BJ (cell line): ENCODE results near the gene IPO4. TPM values are rescaled to one million over a fixed set of nuclear protein-coding genes. Genes with fewer than 3 reads are reported as not detected.

Experiments used
- CTCF ChIA-PET: fragments of 350-600 bp; formaldehyde crosslinking; extraction: SDS; loops from one replicate; lab custom pipeline; 2021; ENCODE audit warnings: antibody characterized with exemption, inconsistent platforms; lab: Yijun Ruan, JAX
- POLR2A ChIA-PET: fragments of 300-600 bp; sonication (Branson Sonifier 250); formaldehyde crosslinking; extraction: SDS; loops from one replicate; lab custom pipeline; 2021; ENCODE audit warnings: antibody characterized with exemption; lab: Charles Lee
- DNase-seq: peaks from one replicate; pipeline ENCODE4 v3.0.0-alpha.2; 2011; ENCODE audit warnings: low read depth
- H3K27me3 ChIP-seq: 2 replicates; pipeline ENCODE4 v1.6.0; 2011; ENCODE audit warnings: low read length; ENCODE audit not compliant: control insufficient read depth, insufficient read depth
- H3K36me3 ChIP-seq: 2 replicates; pipeline ENCODE4 v1.5.1; 2011; ENCODE audit warnings: low read length; ENCODE audit not compliant: control insufficient read depth, insufficient read depth
- H3K4me3 ChIP-seq: 2 replicates; pipeline ENCODE4 v1.5.1; 2011; ENCODE audit warnings: low read depth, mild to moderate bottlenecking, control low read depth, low read length
- polyA plus RNA-seq: library from polyadenylated mRNA; depleted of rRNA; stranded (reverse); fragments of >200 nt; gene quantifications from 2 replicates; pipeline ENCODE4 v1.2.3, GENCODE V29; 2011
- TF ChIP-seq, protein P1 (sequence below): IDR thresholded peaks from 2 replicates; pipeline ENCODE4 v1.5.1; 2011; ENCODE audit warnings: low read depth, mild to moderate bottlenecking, control low read depth, inconsistent platforms, low read length, moderate library complexity; ENCODE audit not compliant: insufficient read depth

IPO4 gene
- polyA plus RNA-seq, 1 experiment = 26.8 TPM

DNA sequence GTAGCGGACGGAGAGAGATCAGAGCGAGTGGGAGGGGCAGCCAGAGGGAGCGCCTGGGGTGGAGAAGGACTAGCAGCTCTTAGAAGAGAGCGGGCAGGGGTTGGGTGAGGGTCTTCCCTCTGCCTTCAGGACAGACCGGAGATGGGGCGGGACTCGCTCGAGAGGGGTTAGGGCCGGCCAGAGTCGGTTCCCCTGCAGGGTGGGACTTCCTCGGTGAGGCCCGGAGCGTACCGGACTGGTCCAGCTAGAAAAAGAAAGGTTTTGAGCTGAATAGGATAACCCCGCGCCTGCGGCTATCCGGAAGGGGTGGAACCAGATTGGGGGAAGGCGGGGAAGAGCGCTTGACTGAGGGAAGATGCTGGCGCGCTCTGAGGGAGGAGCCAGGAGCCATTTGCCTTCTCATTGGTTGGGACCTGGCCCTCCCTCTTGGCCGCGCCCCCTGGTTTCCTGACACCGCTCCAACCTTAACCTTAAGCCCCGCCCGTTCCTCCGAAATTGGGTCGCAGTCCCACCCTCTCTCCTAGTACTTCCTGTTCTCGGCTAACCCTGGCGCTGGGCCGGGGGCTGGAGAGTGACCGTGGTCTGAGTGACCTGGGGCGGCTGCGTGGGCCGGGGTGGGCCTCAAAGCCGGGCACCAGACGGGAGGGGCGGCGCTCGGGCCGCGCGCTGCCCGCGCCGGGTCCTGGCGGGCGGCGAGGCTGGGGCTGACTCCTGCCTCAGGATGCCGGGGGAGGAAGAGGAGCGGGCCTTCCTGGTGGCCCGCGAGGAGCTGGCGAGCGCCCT is 41.4 kb downstream of the IPO4 start, which contains the start of gene RNF31:
TSS of gene RNF31 (plus strand) at position 521 of the 783 bp plus-strand sequence. CDS start at position 722, 201 bp downstream.
- H3K4me3 ChIP-seq = peak within 1 kb of the TSS; percentile 59
- ChIA-PET CTCF (interaction anchor here (0.6 to 3.8 kb wide), 7 partner anchors 14 to 202 kb away, joined by 3 to 39 read pairs (median 3); partner anchors contain the start of genes CHMP4A, IRF9 and TINF2), POLR2A (interaction anchor here (0.6 to 1.9 kb wide), 4 partner anchors 11 to 118 kb away, joined by 3 to 6 read pairs (median 5); partner anchors contain the start of genes DCAF11, IRF9, NRL and PSME1)
- peak; percentile 92 for DNase-seq
- H3K27me3 ChIP-seq = no peaks in the 10 kb centered on the region
- TF ChIP-seq, protein P1, sequence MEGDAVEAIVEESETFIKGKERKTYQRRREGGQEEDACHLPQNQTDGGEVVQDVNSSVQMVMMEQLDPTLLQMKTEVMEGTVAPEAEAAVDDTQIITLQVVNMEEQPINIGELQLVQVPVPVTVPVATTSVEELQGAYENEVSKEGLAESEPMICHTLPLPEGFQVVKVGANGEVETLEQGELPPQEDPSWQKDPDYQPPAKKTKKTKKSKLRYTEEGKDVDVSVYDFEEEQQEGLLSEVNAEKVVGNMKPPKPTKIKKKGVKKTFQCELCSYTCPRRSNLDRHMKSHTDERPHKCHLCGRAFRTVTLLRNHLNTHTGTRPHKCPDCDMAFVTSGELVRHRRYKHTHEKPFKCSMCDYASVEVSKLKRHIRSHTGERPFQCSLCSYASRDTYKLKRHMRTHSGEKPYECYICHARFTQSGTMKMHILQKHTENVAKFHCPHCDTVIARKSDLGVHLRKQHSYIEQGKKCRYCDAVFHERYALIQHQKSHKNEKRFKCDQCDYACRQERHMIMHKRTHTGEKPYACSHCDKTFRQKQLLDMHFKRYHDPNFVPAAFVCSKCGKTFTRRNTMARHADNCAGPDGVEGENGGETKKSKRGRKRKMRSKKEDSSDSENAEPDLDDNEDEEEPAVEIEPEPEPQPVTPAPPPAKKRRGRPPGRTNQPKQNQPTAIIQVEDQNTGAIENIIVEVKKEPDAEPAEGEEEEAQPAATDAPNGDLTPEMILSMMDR = no peak
- peaks cover 28% of the 10 kb centered on the region for H3K36me3 ChIP-seq

DNA sequence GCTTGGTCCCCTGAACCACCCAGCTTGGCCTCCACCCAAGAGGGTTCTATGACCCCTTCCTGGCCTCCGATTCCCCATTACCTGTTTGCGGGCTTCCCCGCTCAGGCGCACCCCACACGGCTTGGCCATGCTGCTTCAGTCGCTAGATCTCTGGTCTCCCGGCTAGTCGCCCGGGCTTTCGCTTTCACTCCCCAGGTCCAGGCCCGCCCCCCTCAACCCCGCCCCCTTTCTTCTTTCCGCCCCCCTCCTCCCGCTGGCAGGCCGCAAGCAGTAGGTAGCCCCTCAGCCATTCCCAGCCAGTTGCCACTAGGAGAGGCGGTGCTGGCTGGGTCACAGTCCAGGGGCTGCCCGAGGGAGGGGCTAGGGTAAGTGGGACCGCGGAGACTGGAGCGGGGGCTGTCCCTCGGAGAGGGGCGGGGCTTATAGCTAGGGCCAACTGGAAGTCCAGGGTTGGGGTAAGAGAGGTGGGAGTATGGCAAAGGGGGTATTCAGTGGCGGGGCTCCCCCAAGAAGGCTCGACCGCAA is 42.1 kb downstream of the IPO4 start, which contains the start of gene PSME2:
TSS of gene PSME2 (minus strand) at position 158 of the 525 bp plus-strand sequence. CDS start at position 129, 29 bp downstream.
- H3K4me3 ChIP-seq = peak within 1 kb of the TSS; percentile 59
- ChIA-PET CTCF (interaction anchor here (0.6 to 3.8 kb wide), 9 partner anchors 15 to 201 kb away, joined by 3 to 39 read pairs (median 3); partner anchors contain the start of genes CARMIL3, CHMP4A, IRF9 and TINF2), POLR2A (interaction anchor here (0.8 to 1.9 kb wide), 4 partner anchors 10 to 32 kb away, joined by 3 to 6 read pairs (median 4); partner anchors contain the start of genes DCAF11, IRF9, NRL and PSME1)
- H3K36me3 ChIP-seq = peaks cover 24% of the 10 kb centered on the region
- DNase-seq = peak; percentile 79
- H3K27me3 ChIP-seq = no peaks in the 10 kb centered on the region
- TF ChIP-seq, protein P1 = 0 out of 2 replicates have a peak, but pooled peaks have one; percentile 7

DNA sequence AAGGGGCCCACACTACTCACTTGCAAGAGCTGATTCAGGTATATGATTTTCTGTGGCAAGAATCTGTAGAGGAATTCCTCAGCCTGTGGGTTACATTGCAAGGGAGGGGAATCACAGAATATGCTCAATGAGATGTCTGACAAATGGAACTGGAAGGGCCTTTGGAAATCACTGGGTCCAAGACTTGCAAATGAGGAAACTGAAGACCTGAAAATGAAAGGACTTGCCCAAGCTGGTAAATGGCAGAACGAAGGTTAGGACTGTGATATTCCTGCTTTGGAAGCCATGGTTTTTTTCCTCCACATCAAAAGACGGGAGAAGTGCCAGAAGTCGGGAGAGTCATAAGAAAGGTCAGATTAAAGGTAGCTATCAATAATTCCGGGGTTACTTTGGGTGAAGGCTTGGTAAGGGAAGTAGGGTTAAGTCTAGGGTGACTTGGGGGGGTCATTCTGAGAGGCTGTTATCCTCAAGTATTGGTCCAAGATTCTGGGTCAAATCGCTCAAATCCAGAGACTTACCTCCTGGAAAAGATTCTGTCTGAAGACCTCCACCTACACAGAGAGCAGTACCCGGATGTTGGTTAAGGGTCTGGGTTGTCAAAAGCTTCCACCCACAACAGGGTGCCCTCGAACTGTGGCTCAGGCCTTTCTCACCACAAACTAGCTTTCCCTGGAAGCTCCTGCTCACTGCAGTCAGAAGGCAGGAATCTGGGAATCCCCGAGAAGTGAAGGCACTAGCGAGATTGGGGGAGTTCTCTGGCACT is 42.7 kb downstream of the IPO4 start:
- CTCF ChIA-PET = interaction anchor here (1.1 to 3.8 kb wide), 7 partner anchors 15 to 163 kb away, joined by 3 to 39 read pairs (median 3); partner anchors contain the start of genes CARMIL3, CHMP4A and IRF9
- TF ChIP-seq, protein P1 = no peak
- peaks cover 17% of the 10 kb centered on the region for H3K36me3 ChIP-seq

DNA sequence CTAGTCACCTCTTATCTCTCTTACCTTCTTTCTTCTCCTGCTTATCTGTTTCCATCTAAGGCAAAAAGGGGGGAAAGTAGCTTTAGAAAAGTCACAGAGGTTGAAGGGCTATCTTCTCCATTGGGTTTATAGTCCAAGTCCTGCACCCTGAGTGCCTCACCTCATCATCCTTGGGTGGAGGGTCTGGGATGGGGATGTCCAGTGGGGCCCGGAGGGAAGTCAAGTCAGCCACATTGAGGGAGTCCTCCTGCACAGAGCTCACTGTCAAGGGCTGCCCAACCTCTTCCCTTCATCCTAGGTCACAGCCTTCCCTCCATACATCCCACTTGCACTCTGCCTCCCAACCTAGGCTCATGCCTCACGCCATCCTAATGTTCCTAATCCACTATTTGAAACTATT is 43.4 kb downstream of the IPO4 start:
- no peak for DNase-seq
- ChIA-PET CTCF (interaction anchor here (1.3 to 3.8 kb wide), 3 partner anchors 16 to 93 kb away, joined by 3 to 39 read pairs (median 9); partner anchors contain the start of genes CARMIL3 and IRF9), POLR2A (interaction anchor here (0.6 to 0.9 kb wide), 2 partner anchors 17 to 19 kb away, joined by 3 to 7 read pairs; no protein-coding TSS in a partner anchor)
- TF ChIP-seq, protein P1 = no peak
- Histone ChIP-seq H3K4me3 (no peak overlapping the region), H3K27me3 (no peaks in the 10 kb centered on the region), H3K36me3 (peaks cover 12% of the 10 kb centered on the region)

More for the DNA sequence above, 42.7 kb downstream of the IPO4 start:
- H3K27me3 ChIP-seq = no peaks in the 10 kb centered on the region
- DNase-seq = no peak
- H3K4me3 ChIP-seq = peak overlapping the region; percentile 59
- POLR2A ChIA-PET = interaction anchor here (0.6 to 1.9 kb wide), 4 partner anchors 10 to 31 kb away, joined by 3 to 7 read pairs (median 6); partner anchors contain the start of genes DCAF11, NRL and PSME1
